Activated CD4-positive, alpha-beta T cell treated with anti-CD3 and anti-CD28 coated beads for 4 hours (primary cell): ENCODE measurements around the gene ADARB2.
A peak's percentile ranks its signal among the peaks of the same experiment; 100 is the strongest.
"Not testable (repeated sequence)": the region's sequence is repeated elsewhere in the genome, so short reads cannot be mapped to it uniquely, and the experiment has no call there.

Experiments used
- DNase-seq, 2 donors: peaks; one replicate each; pipeline ENCODE4 v3.0.0-alpha.2; 2020

ADARB2 gene

GRCh38 chr10:1360011-1360557 is 377.2 kb downstream of the ADARB2 start:
- DNase-seq, result no peak

- DNase-seq, result no peak
Measured at GRCh38 chr10:1359626-1359955, 377.7 kb downstream of the ADARB2 start.

- peak in 1 of 2 donors; percentile 7 for DNase-seq
Measured at GRCh38 chr10:1358860-1359625, 378.3 kb downstream of the ADARB2 start.

GRCh38 chr10:1358147-1358546 is 379.2 kb downstream of the ADARB2 start:
- no peak for DNase-seq

GRCh38 chr10:1356349-1356748 is 381.0 kb downstream of the ADARB2 start:
- DNase-seq, result no peak

GRCh38 chr10:1354809-1355710 is 382.3 kb downstream of the ADARB2 start:
- no peak for DNase-seq

- DNase-seq, result not testable (repeated sequence)
Measured at GRCh38 chr10:1352296-1352695, 385.0 kb downstream of the ADARB2 start.

GRCh38 chr10:1348773-1349050 is 388.6 kb downstream of the ADARB2 start:
- DNase-seq, result no peak

- no peak for DNase-seq
Measured at GRCh38 chr10:1347962-1348772, 389.2 kb downstream of the ADARB2 start.

- no peak for DNase-seq
Measured at GRCh38 chr10:1347525-1347924, 389.8 kb downstream of the ADARB2 start.

- DNase-seq, result no peak
Measured at GRCh38 chr10:1346201-1346600, 391.1 kb downstream of the ADARB2 start.

GRCh38 chr10:1345368-1345767 is 392.0 kb downstream of the ADARB2 start:
- no peak for DNase-seq

GRCh38 chr10:1344846-1345245 is 392.5 kb downstream of the ADARB2 start:
- DNase-seq, result no peak

- no peak for DNase-seq
Measured at GRCh38 chr10:1344408-1344807, 392.9 kb downstream of the ADARB2 start.

- no peak for DNase-seq
Measured at GRCh38 chr10:1343176-1343575, 394.1 kb downstream of the ADARB2 start.

GRCh38 chr10:1341052-1341451 is 396.3 kb downstream of the ADARB2 start:
- DNase-seq, result not testable (repeated sequence)

- no peak for DNase-seq
Measured at GRCh38 chr10:1339396-1339795, 397.9 kb downstream of the ADARB2 start.

GRCh38 chr10:1335642-1336041 is 401.7 kb downstream of the ADARB2 start:
- no peak for DNase-seq

GRCh38 chr10:1333981-1334380 is 403.3 kb downstream of the ADARB2 start:
- DNase-seq, result no peak

GRCh38 chr10:1331560-1331959 is 405.8 kb downstream of the ADARB2 start:
- DNase-seq, result no peak

- no peak for DNase-seq
Measured at GRCh38 chr10:1329622-1330021, 407.7 kb downstream of the ADARB2 start.

GRCh38 chr10:1328981-1329614 is 408.2 kb downstream of the ADARB2 start:
- DNase-seq, result no peak
